GM12872 (cell line): Measurements from ENCODE around the gene RFX3.

ENCODE experiments used
- CTCF ChIP-seq: IDR thresholded peaks from 3 replicates; pipeline ENCODE4 v1.5.1; 2011; ENCODE audit warnings: low read depth, mild to moderate bottlenecking, low read length, moderate library complexity; ENCODE audit not compliant: insufficient read depth

The RFX3 gene

DNA sequence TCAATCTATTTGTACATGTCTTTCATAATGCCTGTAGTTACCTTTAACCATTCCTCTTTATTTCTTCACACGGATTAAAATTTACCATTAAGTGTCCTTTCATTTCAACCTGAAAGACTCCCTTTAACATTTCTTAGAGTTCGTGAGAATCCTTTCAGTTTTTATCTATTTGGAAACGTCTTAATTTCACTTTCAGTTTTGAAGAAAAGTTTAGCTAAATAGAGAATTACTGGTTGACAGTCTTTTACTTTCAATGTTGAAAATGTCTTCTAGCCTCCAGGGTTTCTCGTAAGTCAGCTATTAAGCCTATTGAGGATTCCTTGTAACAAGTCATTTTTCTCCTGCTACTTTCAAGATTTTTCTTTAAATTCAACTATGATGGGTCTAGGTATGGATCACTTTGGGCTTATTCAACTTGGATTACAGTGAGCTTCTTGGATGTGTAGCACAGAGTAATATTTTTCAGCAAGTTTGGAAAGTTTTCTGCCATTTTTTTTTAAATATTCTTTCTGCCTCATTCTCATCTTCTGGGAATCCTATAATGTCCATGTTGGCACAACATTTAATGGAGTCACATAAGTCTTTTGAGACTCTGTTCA is 48.5 kb downstream of the RFX3 start:
- TF ChIP-seq CTCF = no peak

GRCh38 chr9:3475300-3476020 is 50.3 kb downstream of the RFX3 start:
- TF ChIP-seq CTCF = peak; percentile 33; the same call in 1 of the 3 replicates

- no peak for TF ChIP-seq CTCF
Observed at GRCh38 chr9:3474821-3475220, 51.0 kb downstream of the RFX3 start.

GRCh38 chr9:3473405-3473804 is 52.4 kb downstream of the RFX3 start:
- TF ChIP-seq CTCF = no peak

DNA sequence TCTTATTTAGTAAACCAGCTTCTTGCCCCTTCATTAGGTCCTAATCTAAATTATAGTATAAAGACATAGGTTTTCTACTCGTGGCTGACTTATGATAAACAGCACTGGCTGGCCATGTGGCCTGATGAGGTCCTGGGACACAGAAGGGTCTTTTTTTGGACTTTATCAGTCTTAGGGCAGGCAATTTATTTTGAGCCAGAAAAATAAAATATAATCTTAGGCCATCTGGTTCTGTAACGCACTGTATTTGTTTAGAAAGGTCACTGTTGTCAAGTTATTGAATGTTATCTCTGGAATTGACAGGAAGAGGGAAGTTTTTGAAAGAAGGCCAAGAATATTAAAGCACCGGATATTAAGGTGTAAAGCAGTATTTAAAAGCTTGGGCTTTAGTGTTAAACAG is 53.9 kb downstream of the RFX3 start:
- no peak for TF ChIP-seq CTCF

DNA sequence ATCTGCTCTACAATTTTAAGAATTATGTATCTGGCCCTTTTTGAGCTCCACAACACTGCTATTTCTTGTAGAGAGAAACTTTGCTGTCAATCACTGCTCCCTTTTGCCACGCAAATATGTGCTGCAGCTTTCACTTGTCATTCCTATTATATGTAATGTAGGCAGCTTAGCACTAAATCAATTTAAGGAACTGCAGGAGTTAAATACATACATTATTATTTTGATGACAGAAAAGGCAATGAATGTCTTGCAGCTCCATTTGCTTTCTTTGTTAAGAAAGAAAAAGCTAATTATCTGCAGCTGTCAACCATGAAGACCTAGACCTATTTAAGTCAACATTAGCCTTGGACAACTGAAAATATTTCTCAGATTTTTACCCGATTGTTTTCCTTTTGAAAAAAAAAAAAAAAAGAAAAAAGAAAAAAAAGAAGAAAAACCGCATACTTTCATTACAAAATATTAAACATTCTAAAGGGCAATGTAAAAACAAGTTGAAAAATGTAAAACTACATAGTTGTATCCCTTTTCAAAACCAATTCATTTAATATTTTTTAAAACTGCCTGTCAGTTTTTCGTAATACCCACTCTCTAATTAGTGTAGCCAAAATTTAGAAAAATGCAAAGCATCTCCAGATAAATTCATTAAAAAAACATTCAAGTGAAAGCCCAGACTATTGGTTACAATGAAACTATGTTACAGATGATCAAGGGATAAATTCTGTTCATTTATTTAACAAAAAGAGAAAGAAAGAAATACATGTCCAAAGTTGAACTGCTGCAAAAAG is 57.2 kb downstream of the RFX3 start:
- TF ChIP-seq CTCF = no peak

- TF ChIP-seq CTCF = peak; percentile 100
Observed at GRCh38 chr9:3467593-3468219, 58.1 kb downstream of the RFX3 start.
